Osteoblast (primary cell): Measurements from ENCODE around the gene LRIF1. TPM values are rescaled to one million over a fixed set of nuclear protein-coding genes. Genes with fewer than 3 reads are reported as not detected.

Experiments
- DNase-seq: peaks from one replicate; pipeline ENCODE4 v3.0.0; 2011; ENCODE audit warnings: low spot score, mixed read lengths; ENCODE audit not compliant: insufficient read length; ENCODE audit errors: missing footprints
- H2AFZ ChIP-seq: 2 replicates; pipeline ENCODE4 v1.6.0; 2011; ENCODE audit warnings: mild to moderate bottlenecking, low read length
- H3K27ac ChIP-seq: 2 replicates; pipeline ENCODE4 v1.5.1; 2011; ENCODE audit warnings: mild to moderate bottlenecking, low read depth, low read length, moderate library complexity
- H3K27me3 ChIP-seq: 2 replicates; pipeline ENCODE4 v1.6.0; 2012; ENCODE audit warnings: mild to moderate bottlenecking, control low read depth, inconsistent platforms, low read length, moderate library complexity; ENCODE audit not compliant: insufficient read depth
- H3K36me3 ChIP-seq: 2 replicates; pipeline ENCODE4 v1.5.1; 2011; ENCODE audit warnings: mild to moderate bottlenecking, low read length, control low read depth, moderate library complexity; ENCODE audit not compliant: insufficient read depth
- H3K4me1 ChIP-seq: 2 replicates; pipeline ENCODE4 v1.5.1; 2011; ENCODE audit warnings: mild to moderate bottlenecking, low read length, control low read depth, moderate library complexity; ENCODE audit not compliant: insufficient read depth
- H3K4me2 ChIP-seq: 2 replicates; pipeline ENCODE4 v1.6.0; 2011; ENCODE audit warnings: mild to moderate bottlenecking, low read length; ENCODE audit not compliant: insufficient read depth
- H3K4me3 ChIP-seq: fragments of 200-600 bp; sonication (generic); 3 replicates; pipeline ENCODE4 v1.5.1; 2012; ENCODE audit warnings: mild to moderate bottlenecking, low read length, inconsistent platforms; ENCODE audit not compliant: insufficient read depth
- H3K79me2 ChIP-seq: 2 replicates; pipeline ENCODE4 v1.6.0; 2012; ENCODE audit warnings: mild to moderate bottlenecking, low read length, control low read depth, inconsistent platforms; ENCODE audit not compliant: insufficient read depth
- H3K9me3 ChIP-seq: 2 replicates; pipeline ENCODE4 v1.5.1; 2011; ENCODE audit warnings: low read depth, low read length, control low read depth
- H4K20me1 ChIP-seq: 2 replicates; pipeline ENCODE4 v1.6.0; 2012; ENCODE audit warnings: mild to moderate bottlenecking, low read length, control low read depth; ENCODE audit not compliant: insufficient read depth
- total RNA-seq: library from RNA; depleted of rRNA; stranded (reverse); fragments of >200 nt; gene quantifications from 2 replicates; pipeline ENCODE4 v1.2.3, GENCODE V29; 2012
- TF ChIP-seq, protein P1 (sequence below): IDR thresholded peaks from 2 replicates; pipeline ENCODE4 v1.5.1; 2011; ENCODE audit warnings: mild to moderate bottlenecking, low read depth, low read length, moderate library complexity; ENCODE audit errors: extremely low read depth

Gene LRIF1
- total RNA-seq, 1 donor: 10.5 TPM

DNA sequence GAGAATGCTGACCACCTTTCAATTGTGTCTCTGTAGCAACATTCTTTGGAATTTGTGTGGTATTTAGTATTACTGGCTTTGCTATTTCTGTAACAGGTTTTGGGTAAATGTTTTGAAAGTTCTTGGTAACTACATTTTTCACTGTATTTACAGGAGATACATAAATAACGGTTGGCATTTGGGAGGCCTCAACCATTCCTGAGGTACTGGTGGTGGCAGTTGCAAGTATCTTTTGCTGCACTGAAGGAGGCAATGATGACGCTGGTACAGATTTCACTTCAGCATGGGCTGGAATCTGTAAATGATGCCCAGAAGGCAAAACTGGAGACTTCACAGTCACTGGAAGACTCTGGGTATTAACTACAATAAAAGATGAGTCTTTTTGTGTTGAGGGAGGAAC lies 11.7 kb downstream of the LRIF1 start:
- H3K4me2 ChIP-seq: no peak overlapping the region
- H3K27me3 ChIP-seq: no peaks in the 10 kb centered on the region
- H3K4me3 ChIP-seq: no peak overlapping the region
- TF ChIP-seq, protein P1, sequence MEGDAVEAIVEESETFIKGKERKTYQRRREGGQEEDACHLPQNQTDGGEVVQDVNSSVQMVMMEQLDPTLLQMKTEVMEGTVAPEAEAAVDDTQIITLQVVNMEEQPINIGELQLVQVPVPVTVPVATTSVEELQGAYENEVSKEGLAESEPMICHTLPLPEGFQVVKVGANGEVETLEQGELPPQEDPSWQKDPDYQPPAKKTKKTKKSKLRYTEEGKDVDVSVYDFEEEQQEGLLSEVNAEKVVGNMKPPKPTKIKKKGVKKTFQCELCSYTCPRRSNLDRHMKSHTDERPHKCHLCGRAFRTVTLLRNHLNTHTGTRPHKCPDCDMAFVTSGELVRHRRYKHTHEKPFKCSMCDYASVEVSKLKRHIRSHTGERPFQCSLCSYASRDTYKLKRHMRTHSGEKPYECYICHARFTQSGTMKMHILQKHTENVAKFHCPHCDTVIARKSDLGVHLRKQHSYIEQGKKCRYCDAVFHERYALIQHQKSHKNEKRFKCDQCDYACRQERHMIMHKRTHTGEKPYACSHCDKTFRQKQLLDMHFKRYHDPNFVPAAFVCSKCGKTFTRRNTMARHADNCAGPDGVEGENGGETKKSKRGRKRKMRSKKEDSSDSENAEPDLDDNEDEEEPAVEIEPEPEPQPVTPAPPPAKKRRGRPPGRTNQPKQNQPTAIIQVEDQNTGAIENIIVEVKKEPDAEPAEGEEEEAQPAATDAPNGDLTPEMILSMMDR: no peak
- no peak overlapping the region for H3K27ac ChIP-seq
- no peak overlapping the region for H2AFZ ChIP-seq
- DNase-seq: no peak
- no peaks in the 10 kb centered on the region for H3K4me1 ChIP-seq
- peaks cover 23% of the 10 kb centered on the region for H3K36me3 ChIP-seq
- H3K9me3 ChIP-seq: no peaks in the 10 kb centered on the region
- H3K79me2 ChIP-seq: peaks cover 35% of the 10 kb centered on the region
- H4K20me1 ChIP-seq: peaks cover 10% of the 10 kb centered on the region

DNA sequence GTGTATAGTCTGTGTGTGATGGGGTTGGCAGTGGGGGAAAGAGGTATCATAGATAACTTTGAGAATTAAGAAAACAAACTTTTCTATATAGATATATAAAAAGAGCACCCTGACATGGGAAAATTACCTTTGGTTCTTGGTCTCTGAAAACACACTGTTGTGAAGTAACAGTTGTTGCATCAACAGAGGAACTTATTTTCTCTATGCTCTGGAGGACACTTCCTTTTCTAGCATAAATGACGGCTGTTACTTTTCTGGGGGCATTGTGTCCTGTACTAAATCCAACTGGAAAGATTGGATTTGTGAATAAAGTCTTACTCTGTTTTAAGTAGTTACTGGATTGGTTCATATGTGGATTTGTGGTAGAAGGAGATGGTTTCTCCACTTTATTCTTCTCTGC lies 12.6 kb downstream of the LRIF1 start:
- Histone ChIP-seq H3K4me1 (no peaks in the 10 kb centered on the region), H3K4me3 (no peak overlapping the region), H3K27me3 (no peaks in the 10 kb centered on the region), H3K9me3 (no peaks in the 10 kb centered on the region), H2AFZ (no peak overlapping the region), H3K36me3 (peaks cover 23% of the 10 kb centered on the region), H3K27ac (no peak overlapping the region), H3K79me2 (peaks cover 27% of the 10 kb centered on the region), H3K4me2 (no peak overlapping the region), H4K20me1 (peaks cover 6% of the 10 kb centered on the region)
- no peak for DNase-seq
- TF ChIP-seq, protein P1: no peak

DNA sequence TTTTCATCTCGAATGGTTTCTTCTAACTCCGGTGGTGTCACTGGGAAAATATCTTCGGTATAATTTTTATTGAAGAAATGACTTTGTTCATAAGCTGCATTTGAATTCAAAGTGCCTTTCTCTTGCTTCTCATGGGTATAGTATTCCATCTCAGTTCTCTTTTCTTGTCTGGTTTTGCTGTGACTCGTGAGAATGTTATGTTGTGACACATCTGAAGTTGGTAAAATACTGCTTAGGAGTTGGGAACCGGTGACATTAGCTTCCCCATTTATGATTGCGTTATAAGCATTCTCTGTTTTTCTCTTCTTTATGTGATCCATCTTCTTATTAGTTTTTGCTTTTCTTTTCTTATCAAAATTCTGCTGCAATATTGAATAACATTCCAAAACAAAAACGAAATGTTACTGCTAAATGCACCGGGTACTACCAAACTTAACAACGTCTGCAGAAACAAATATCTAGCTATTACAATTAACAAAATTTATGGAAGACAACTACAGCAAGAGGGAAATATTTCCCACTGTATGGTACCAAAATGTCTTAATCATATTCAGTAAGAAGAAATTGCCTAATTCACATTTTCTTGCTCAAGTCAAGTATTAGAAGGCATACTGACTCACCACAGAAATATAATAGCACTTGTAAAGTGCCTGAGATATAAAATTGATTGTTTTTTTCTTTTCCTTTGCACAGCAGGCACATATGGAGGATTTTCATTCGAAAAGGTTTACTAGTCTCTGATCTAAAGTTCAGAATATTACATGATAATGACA lies 15.5 kb downstream of the LRIF1 start:
- TF ChIP-seq, protein P1: no peak
- peaks cover 23% of the 10 kb centered on the region for H3K36me3 ChIP-seq
- H3K4me2 ChIP-seq: no peak overlapping the region
- DNase-seq: no peak
- no peaks in the 10 kb centered on the region for H3K4me1 ChIP-seq
- no peaks in the 10 kb centered on the region for H4K20me1 ChIP-seq
- no peak overlapping the region for H3K4me3 ChIP-seq
- H3K79me2 ChIP-seq: peaks cover 2% of the 10 kb centered on the region
- no peak overlapping the region for H3K27ac ChIP-seq
- no peak overlapping the region for H2AFZ ChIP-seq
- no peaks in the 10 kb centered on the region for H3K9me3 ChIP-seq
- H3K27me3 ChIP-seq: no peaks in the 10 kb centered on the region

DNA sequence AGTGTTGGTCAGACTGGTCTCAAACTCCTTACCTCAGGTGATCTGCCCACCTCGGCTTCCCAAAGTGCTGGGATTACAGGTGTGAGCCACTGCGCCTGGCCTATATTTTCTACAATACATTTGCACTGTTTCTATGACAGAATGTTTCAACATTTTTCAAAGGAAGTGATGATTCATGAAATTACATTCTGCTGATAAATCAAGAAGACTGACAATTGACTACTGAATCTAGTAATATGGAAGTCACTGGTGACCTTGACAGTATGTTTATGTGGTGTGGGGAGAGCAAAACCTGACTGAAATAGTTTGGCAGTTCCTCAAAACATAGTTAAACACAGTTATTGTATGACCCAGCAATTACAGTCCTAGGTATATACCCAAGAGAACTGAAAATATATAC lies 18.1 kb downstream of the LRIF1 start:
- H4K20me1 ChIP-seq: no peaks in the 10 kb centered on the region
- no peak overlapping the region for H3K4me3 ChIP-seq
- DNase-seq: no peak
- H3K4me1 ChIP-seq: no peaks in the 10 kb centered on the region
- no peak overlapping the region for H3K27ac ChIP-seq
- H3K4me2 ChIP-seq: no peak overlapping the region
- TF ChIP-seq, protein P1: no peak
- H3K79me2 ChIP-seq: no peaks in the 10 kb centered on the region
- H3K9me3 ChIP-seq: no peaks in the 10 kb centered on the region
- H3K27me3 ChIP-seq: no peaks in the 10 kb centered on the region
- H3K36me3 ChIP-seq: peaks cover 15% of the 10 kb centered on the region
- no peak overlapping the region for H2AFZ ChIP-seq
